ENCODE results near the gene CCDC91. TPM values are rescaled to one million over a fixed set of nuclear protein-coding genes. Genes with fewer than 3 reads are reported as not detected.

The CCDC91 gene
- total and polyA plus RNA-seq, 9 of the 15 experiments (the other 6 are each of a cell fraction or from before 2014, with no cell fraction given), result 10.1 to 31.1 (median 26.3) TPM

- 71% methylated on average over 2 of the region's 2 CpGs for WGBS (ENCODE audit: insufficient coverage, low coverage, missing lambda C conversion rate)
- Histone ChIP-seq H3K27ac (ENCODE audit: extremely low read depth, low read depth, low read length) (no peak overlapping the region), H3K36me3 (ENCODE audit: control insufficient read depth, insufficient read depth, low read length) (no peaks in the 10 kb centered on the region; the same call in 1 of the 3 replicates), H3K9me1 (ENCODE audit: control insufficient read depth, insufficient read depth, low read length) (no peaks in the 10 kb centered on the region), H3K4me1 (replicated peaks in 1 of 2; ENCODE audit: control insufficient read depth in 2 of 2, insufficient read depth in 2 of 2, low read length in 2 of 2) (no peaks in the 10 kb centered on the region; a peak in 1 of 5 replicates), H3K27me3 (ENCODE audit: control insufficient read depth in 2 of 2, insufficient read depth in 2 of 2, low read length in 2 of 2) (no peaks in the 10 kb centered on the region), H3K9ac (ENCODE audit: insufficient read depth in 1 of 2, low read depth in 2 of 2, low read length in 2 of 2) (no peak overlapping the region), H3K79me2 (ENCODE audit: control insufficient read depth, insufficient read depth, low read length) (peaks cover 11% of the 10 kb centered on the region), H3K9me3 (replicated peaks; ENCODE audit: control insufficient read depth, insufficient read depth, low read depth, low read length) (peaks cover 4% of the 10 kb centered on the region; the same call in 1 of the 2 replicates), H2AFZ (ENCODE audit: low read depth, low read length) (no peak overlapping the region), H3K4me2 (ENCODE audit: insufficient read depth, low read length) (no peak overlapping the region), H4K20me1 (replicated peaks; ENCODE audit: control insufficient read depth, insufficient read depth, low read length) (no peaks in the 10 kb centered on the region), H3K4me3 (no peak overlapping the region)
- in situ Hi-C loops (cut with MboI) (no loop called here), intact Hi-C loops (cut with micrococcal nuclease) (no loop called here)
- ATAC-seq (no peak), DNase-seq (ENCODE audit: extremely low read depth in 1 of 4, low spot score in 3 of 4) (no peak), FAIRE-seq (peak; percentile 35)
- BruUV-seq (replicated peaks), result no TSS peak
- TF ChIP-seq CBX5 (IDR thresholded peaks at IDR 0.05; ENCODE audit: borderline replicate concordance, low read depth), result no peak
- no peak for TF ChIP-seq PCBP2 (IDR thresholded peaks at IDR 0.05; ENCODE audit: low read depth, low read length, poor library complexity, severe bottlenecking)
- TF ChIP-seq SRSF1 (IDR thresholded peaks at IDR 0.05; ENCODE audit: low read depth, low read length), result no peak
- TF ChIP-seq TFAP4 (CRISPR knock-in tag; IDR thresholded peaks at IDR 0.05; ENCODE audit: borderline replicate concordance), result no peak
- TF ChIP-seq ZBTB43 (CRISPR knock-in tag; IDR thresholded peaks at IDR 0.05), result no peak
- TF ChIP-seq CHCHD3 (CRISPR knock-in tag; IDR thresholded peaks at IDR 0.05), result no peak
- no peak for TF ChIP-seq TFE3 (CRISPR knock-in tag; IDR thresholded peaks at IDR 0.05)
- ChIA-PET CTCF (ENCODE audit: low intra/inter-chr PET ratio) (no interaction called here), POLR2A (no interaction called here)
Observed at GRCh38 chr12:28216016-28216415, 25.8 kb downstream of the CCDC91 start.
